H9 (cell line): Measurements from ENCODE around the gene HEPHL1. TPM values are rescaled to one million over a fixed set of nuclear protein-coding genes. Genes with fewer than 3 reads are reported as not detected.

Experiments
- DNase-seq: peaks from one replicate; pipeline ENCODE4 v3.0.0-alpha.2; 2017
- H2AFZ ChIP-seq: one replicate; pipeline ENCODE4 v1.6.1; 2013; ENCODE audit warnings: mild to moderate bottlenecking, low read length, control low read depth, moderate library complexity
- H2AK5ac ChIP-seq: 2 replicates; pipeline ENCODE4 v1.6.1; 2013; ENCODE audit warnings: low read length, control low read depth, mixed read lengths; ENCODE audit not compliant: insufficient read length
- H2BK120ac ChIP-seq: one replicate; pipeline ENCODE4 v1.6.1; 2013; ENCODE audit warnings: low read depth, mild to moderate bottlenecking, low read length, control low read depth, inconsistent platforms; ENCODE audit not compliant: poor library complexity, severe bottlenecking
- H2BK12ac ChIP-seq: 2 replicates; pipeline ENCODE4 v1.6.1; 2013; ENCODE audit warnings: low read length, control low read depth, mixed read lengths, low read depth; ENCODE audit not compliant: insufficient read length
- H2BK15ac ChIP-seq: 2 replicates; pipeline ENCODE4 v1.6.1; 2013; ENCODE audit warnings: low read depth, low read length, control low read depth
- H2BK20ac ChIP-seq: one replicate; pipeline ENCODE4 v1.6.1; 2013; ENCODE audit warnings: low read depth, mild to moderate bottlenecking, low read length, control low read depth, inconsistent platforms; ENCODE audit not compliant: poor library complexity, severe bottlenecking
- H2BK5ac ChIP-seq: 2 replicates; pipeline ENCODE4 v1.6.1; 2013; ENCODE audit warnings: low read length, control low read depth, mixed read lengths; ENCODE audit not compliant: insufficient read length
- H3K14ac ChIP-seq: 2 replicates; pipeline ENCODE4 v1.6.1; 2013; ENCODE audit warnings: low read length, control low read depth; ENCODE audit not compliant: insufficient read depth
- H3K18ac ChIP-seq: 2 replicates; pipeline ENCODE4 v1.6.1; 2013; ENCODE audit warnings: low read depth, mild to moderate bottlenecking, mixed read lengths, low read length, control low read depth; ENCODE audit not compliant: insufficient read length
- H3K23ac ChIP-seq: 2 replicates; pipeline ENCODE4 v1.6.1; 2013; ENCODE audit warnings: low read length, control low read depth, mixed read lengths, low read depth; ENCODE audit not compliant: insufficient read length
- H3K23me2 ChIP-seq: 2 replicates; pipeline ENCODE4 v1.6.1; 2013; ENCODE audit warnings: low read depth, mild to moderate bottlenecking, mixed read lengths, low read length, control low read depth; ENCODE audit not compliant: insufficient read length, poor library complexity, severe bottlenecking
- H3K27ac ChIP-seq: 2 replicates; pipeline ENCODE4 v1.5.1; 2013; ENCODE audit warnings: low read length, control low read depth, mixed read lengths, low read depth; ENCODE audit not compliant: insufficient read length
- H3K27me3 ChIP-seq: 2 replicates; pipeline ENCODE4 v1.6.1; 2013; ENCODE audit warnings: low read length, control low read depth, inconsistent platforms; ENCODE audit not compliant: insufficient read depth
- H3K4ac ChIP-seq: 2 replicates; pipeline ENCODE4 v1.6.1; 2013; ENCODE audit warnings: low read depth, mild to moderate bottlenecking, control low read depth, inconsistent platforms, low read length, moderate library complexity
- H3K4me1 ChIP-seq: 2 replicates; pipeline ENCODE4 v1.6.1; 2013; ENCODE audit warnings: low read length, control low read depth, inconsistent platforms; ENCODE audit not compliant: insufficient read depth
- H3K4me2 ChIP-seq: 2 replicates; pipeline ENCODE4 v1.6.1; 2013; ENCODE audit warnings: low read length, control low read depth, mixed read lengths; ENCODE audit not compliant: insufficient read length, insufficient read depth
- H3K56ac ChIP-seq: 2 replicates; pipeline ENCODE4 v1.6.1; 2013; ENCODE audit warnings: low read depth, mild to moderate bottlenecking, mixed read lengths, low read length, control low read depth; ENCODE audit not compliant: insufficient read length
- H3K79me1 ChIP-seq: 2 replicates; pipeline ENCODE4 v1.6.1; 2013; ENCODE audit warnings: low read depth, mild to moderate bottlenecking, moderate library complexity, low read length, control low read depth, inconsistent platforms; ENCODE audit not compliant: insufficient read depth, poor library complexity, severe bottlenecking
- H3K79me2 ChIP-seq: 2 replicates; pipeline ENCODE4 v1.6.1; 2013; ENCODE audit warnings: low read length, control low read depth, inconsistent platforms; ENCODE audit not compliant: insufficient read depth
- H3K9ac ChIP-seq: 2 replicates; pipeline ENCODE4 v1.6.1; 2013; ENCODE audit warnings: low read length, control low read depth, mixed read lengths; ENCODE audit not compliant: insufficient read length; ENCODE audit errors: extremely low read depth
- H3K9me3 ChIP-seq: one replicate; pipeline ENCODE4 v1.6.1; 2013; ENCODE audit warnings: low read depth, low read length, inconsistent platforms; ENCODE audit not compliant: control insufficient read depth
- H3T11ph ChIP-seq: one replicate; pipeline ENCODE4 v1.6.1; 2013; ENCODE audit warnings: mild to moderate bottlenecking, low read length, control low read depth, inconsistent platforms
- H4K20me1 ChIP-seq: one replicate; pipeline ENCODE4 v1.6.1; 2013; ENCODE audit not compliant: control insufficient read depth, insufficient read length, insufficient read depth
- H4K5ac ChIP-seq: 2 replicates; pipeline ENCODE4 v1.6.1; 2013; ENCODE audit warnings: low read depth, mild to moderate bottlenecking, mixed read lengths, low read length, control low read depth; ENCODE audit not compliant: insufficient read length
- H4K8ac ChIP-seq: replicated peaks from 2 replicates; pipeline ENCODE4 v1.6.1; 2013; ENCODE audit warnings: low read length, control low read depth, mixed read lengths, low read depth; ENCODE audit not compliant: insufficient read length
- H4K91ac ChIP-seq: 2 replicates; pipeline ENCODE4 v1.6.1; 2013; ENCODE audit warnings: low read depth, mild to moderate bottlenecking, moderate library complexity, mixed read lengths, low read length, control low read depth; ENCODE audit not compliant: insufficient read length
- H3K27ac Mint-ChIP-seq, 3 experiments: 2 replicates in 2 of 3; 3 replicates in 1 of 3; pipeline ENCODE4 v1.8.0; 2020 to 2021; ENCODE audit warnings: mixed read lengths in 3 of 3, mild to moderate bottlenecking in 1 of 3, moderate library complexity in 1 of 3
- H3K27me3 Mint-ChIP-seq: 2 replicates; pipeline ENCODE4 v1.8.0; 2021; ENCODE audit warnings: low read depth, mild to moderate bottlenecking, moderate library complexity, mixed read lengths
- H3K36me3 Mint-ChIP-seq, 3 experiments: 2 replicates in 2 of 3; 3 replicates in 1 of 3; pipeline ENCODE4 v1.8.0; 2020 to 2021; ENCODE audit warnings: low read depth in 3 of 3, mixed read lengths in 3 of 3; ENCODE audit not compliant: insufficient read depth in 1 of 3
- H3K4me1 Mint-ChIP-seq, 2 experiments: 2 replicates each; pipeline ENCODE4 v1.8.0; 2020; ENCODE audit warnings: mixed read lengths in 2 of 2
- H3K4me3 Mint-ChIP-seq, 2 experiments: 2 replicates in 1 of 2; 3 replicates in 1 of 2; pipeline ENCODE4 v1.8.0; 2020 to 2021; ENCODE audit warnings: mild to moderate bottlenecking in 2 of 2, mixed read lengths in 2 of 2, moderate library complexity in 1 of 2
- H3K9me3 Mint-ChIP-seq, 2 experiments: 2 replicates in 1 of 2; 3 replicates in 1 of 2; pipeline ENCODE4 v1.8.0; 2020; ENCODE audit warnings: mild to moderate bottlenecking in 2 of 2, mixed read lengths in 2 of 2, moderate library complexity in 1 of 2
- CTCF ChIP-seq: fragments of 200-600 bp; sonication (generic); conservative IDR thresholded peaks from 3 replicates; pipeline ENCODE4 v1.8.0; 2021; ENCODE audit warnings: antibody characterized with exemption, mild to moderate bottlenecking
- WGBS: extraction: QIAGEN DNeasy Blood & Tissue Kit; methylation state at CpG from one replicate; pipeline ENCODE4 v1.1.7; 2013; ENCODE audit warnings: missing lambda C conversion rate, low lambda C conversion rate, mixed read lengths; ENCODE audit not compliant: insufficient read length; ENCODE audit errors: extremely low coverage; 5-methylcytosine and 5-hydroxymethylcytosine counted together
- total RNA-seq: library from RNA; stranded (reverse); gene quantifications from 2 replicates; pipeline ENCODE4 v1.2.1, GENCODE V29; 2021

The HEPHL1 gene
- total RNA-seq, 1 experiment from 2014 or later, result not detected

DNA sequence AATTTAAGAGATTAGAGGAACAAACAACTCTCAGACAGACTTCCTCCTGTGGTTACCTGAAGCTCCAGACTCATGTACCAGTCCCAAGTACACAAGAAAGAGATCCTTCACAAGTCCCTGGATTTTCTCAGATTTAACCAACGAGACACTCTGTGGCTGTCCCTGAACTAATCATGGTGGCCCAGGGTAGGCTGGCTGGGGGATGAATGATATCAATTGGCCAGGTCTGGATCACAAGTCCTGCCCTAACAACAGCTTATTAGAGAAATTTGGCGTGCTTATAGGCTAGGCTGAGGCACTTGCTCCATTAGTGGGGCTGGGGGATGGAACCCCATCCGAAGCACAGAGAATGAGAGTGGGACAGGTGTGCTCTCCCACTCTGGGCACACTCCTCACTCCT is 22.1 kb downstream of the HEPHL1 start:
- no peak overlapping the region for H3K4ac ChIP-seq
- DNase-seq, result no peak
- H3K18ac ChIP-seq, result no peak overlapping the region
- no peak overlapping the region for H3K27ac ChIP-seq
- H3K27ac Mint-ChIP-seq, result no peak overlapping the region; a peak in 1 of 7 replicates
- H3K27me3 Mint-ChIP-seq, result no peaks in the 10 kb centered on the region
- no peaks in the 10 kb centered on the region for H3K36me3 Mint-ChIP-seq
- no peak overlapping the region for H2BK5ac ChIP-seq
- no peak overlapping the region for H2BK12ac ChIP-seq
- no CpG with 5 or more reads among the region's 3 CpGs for WGBS
- no peak overlapping the region for H3K4me3 Mint-ChIP-seq
- no peak overlapping the region for H2BK15ac ChIP-seq
- H3K4me1 Mint-ChIP-seq, result no peaks in the 10 kb centered on the region
- H4K91ac ChIP-seq, result no peak overlapping the region
- H3K9me3 Mint-ChIP-seq, result no peaks in the 10 kb centered on the region; a peak in 1 of 5 replicates
- no peaks in the 10 kb centered on the region for H3K4me1 ChIP-seq
- no peaks in the 10 kb centered on the region for H3K23me2 ChIP-seq
- no peak overlapping the region for H4K5ac ChIP-seq
- no peak for TF ChIP-seq CTCF
- no peak overlapping the region for H3K56ac ChIP-seq
- no peak overlapping the region for H2AFZ ChIP-seq
- H2BK120ac ChIP-seq, result no peak overlapping the region
- no peak overlapping the region for H3K23ac ChIP-seq
- no peak overlapping the region for H4K8ac ChIP-seq
- no peak overlapping the region for H3K14ac ChIP-seq
- H3K79me2 ChIP-seq, result no peaks in the 10 kb centered on the region
- H4K20me1 ChIP-seq, result no peaks in the 10 kb centered on the region
- no peak overlapping the region for H3K4me2 ChIP-seq
- H3K79me1 ChIP-seq, result no peaks in the 10 kb centered on the region
- no peak overlapping the region for H3K9ac ChIP-seq
- no peak overlapping the region for H2BK20ac ChIP-seq
- H3K9me3 ChIP-seq, result no peaks in the 10 kb centered on the region
- H2AK5ac ChIP-seq, result no peak overlapping the region
- no peaks in the 10 kb centered on the region for H3K27me3 ChIP-seq
- no peak overlapping the region for H3T11ph ChIP-seq
